ENCODE data around the gene SLC35F3.

Gene SLC35F3

DNA sequence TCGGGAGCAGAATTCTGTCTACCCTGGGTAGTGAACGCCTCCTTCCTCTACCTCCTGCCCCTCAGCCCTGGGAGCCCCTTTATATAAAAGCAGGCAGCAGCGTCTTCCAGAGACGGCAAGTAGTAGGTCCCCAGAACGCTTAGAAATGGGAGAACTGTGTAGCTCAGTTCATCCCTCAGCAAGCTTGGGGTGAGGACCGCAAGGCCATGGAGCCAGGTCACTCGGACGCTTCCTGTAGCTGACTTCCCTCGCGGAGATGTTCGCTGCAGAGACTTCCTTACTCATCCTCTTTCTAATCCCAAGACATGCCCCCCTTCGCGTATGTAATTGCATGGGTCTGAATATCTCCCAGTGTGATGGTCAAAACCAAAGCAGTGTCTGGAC lies 327.4 kb downstream of the SLC35F3 start:
- no peaks in the 10 kb centered on the region for H3K36me3 ChIP-seq (ENCODE audit: control insufficient read depth, insufficient read depth, low read length)
- WGBS, 2 experiments (ENCODE audit: insufficient coverage in 2 of 2), result 92 to 93% methylated on average over 10 to 13 of the region's 13 CpGs

DNA sequence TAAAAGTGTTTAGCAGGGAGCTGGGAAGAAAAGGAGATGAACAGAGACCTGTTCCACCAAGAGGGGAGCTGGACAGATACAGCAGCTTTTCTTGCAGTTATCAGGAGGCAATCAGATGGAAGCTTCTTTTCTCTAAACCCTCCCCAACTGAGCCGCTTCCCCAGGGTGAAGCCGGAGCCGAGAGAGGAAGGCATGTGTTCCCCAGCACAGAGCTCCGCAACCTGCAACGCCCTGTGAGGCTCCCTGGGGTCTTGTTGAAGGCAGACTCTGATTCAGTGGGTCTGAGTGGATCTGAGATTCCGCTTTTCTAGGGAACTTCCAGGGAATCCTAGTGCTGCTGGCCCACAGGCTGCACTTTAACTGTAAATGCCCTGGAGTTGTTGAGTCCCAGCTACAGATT lies 329.7 kb downstream of the SLC35F3 start:
- Histone ChIP-seq H3K36me3 (ENCODE audit: control insufficient read depth, insufficient read depth, low read length) (no peaks in the 10 kb centered on the region), H3K4me1 (ENCODE audit: control insufficient read depth, insufficient read depth, low read length, poor library complexity, severe bottlenecking) (peaks cover 3% of the 10 kb centered on the region), H3K27ac (ENCODE audit: low read depth, low read length, severe bottlenecking) (no peak overlapping the region), H3K4me3 (ENCODE audit: extremely low read depth, insufficient read depth, low read length, poor library complexity, severe bottlenecking) (no peak overlapping the region), H3K9me3 (ENCODE audit: control insufficient read depth, low read length) (no peaks in the 10 kb centered on the region)
- 61 to 64% methylated on average over 5 to 6 of the region's 6 CpGs for WGBS, 2 experiments (ENCODE audit: insufficient coverage in 2 of 2)

More for the DNA sequence above, 327.4 kb downstream of the SLC35F3 start:
- Histone ChIP-seq H3K9me3 (ENCODE audit: control insufficient read depth, low read length) (no peaks in the 10 kb centered on the region), H3K4me3 (ENCODE audit: extremely low read depth, insufficient read depth, low read length, poor library complexity, severe bottlenecking) (no peak overlapping the region), H3K27ac (ENCODE audit: low read depth, low read length, severe bottlenecking) (no peak overlapping the region), H3K4me1 (ENCODE audit: control insufficient read depth, insufficient read depth, low read length, poor library complexity, severe bottlenecking) (peaks cover 3% of the 10 kb centered on the region)

DNA sequence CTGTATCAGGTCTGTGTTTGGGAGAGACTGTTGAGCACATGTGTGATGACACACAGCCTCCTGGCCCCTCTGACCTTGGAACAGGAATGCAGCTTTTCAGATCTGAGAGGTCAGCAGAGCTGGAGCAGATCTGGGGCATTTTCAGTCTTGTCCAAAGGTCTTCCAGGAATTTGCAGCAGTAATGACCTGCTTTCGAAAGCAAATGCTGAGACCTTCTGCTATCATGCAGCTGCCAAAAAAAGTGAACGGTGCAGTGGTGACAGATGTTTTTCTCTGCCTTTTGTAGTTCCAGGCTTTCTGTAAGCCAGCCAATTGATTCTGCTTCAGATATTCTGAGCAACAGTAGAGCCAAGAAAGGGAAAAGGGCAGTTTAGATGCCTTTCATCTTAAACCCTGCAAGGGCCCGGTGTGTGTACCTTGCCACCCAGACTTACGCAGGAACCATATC lies 331.0 kb downstream of the SLC35F3 start:
- no peak overlapping the region for H3K27ac ChIP-seq (ENCODE audit: low read depth, low read length, severe bottlenecking)
- WGBS, 2 experiments (ENCODE audit: insufficient coverage in 2 of 2), result 94 to 96% methylated on average over 4 of the region's 4 CpGs
- no peaks in the 10 kb centered on the region for H3K36me3 ChIP-seq (ENCODE audit: control insufficient read depth, insufficient read depth, low read length)

DNA sequence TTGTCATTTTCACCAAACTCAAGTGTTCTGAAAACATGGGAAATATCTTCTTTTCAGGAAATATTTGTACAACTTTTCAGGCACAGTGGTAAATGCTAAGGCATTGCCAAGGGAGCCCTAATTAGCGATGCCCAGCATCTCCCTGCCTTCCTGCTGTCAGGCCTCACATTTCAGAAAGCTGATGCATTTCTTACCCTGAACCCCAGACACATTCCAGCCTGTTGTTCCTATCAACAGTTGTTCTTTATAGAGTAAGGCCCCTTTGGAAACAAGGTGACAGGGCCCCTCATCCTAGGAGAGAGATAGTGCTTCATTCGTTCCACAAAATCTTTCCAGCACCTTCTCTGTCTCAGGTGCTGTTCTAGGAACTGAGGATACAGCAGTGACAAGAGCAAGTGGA lies 332.9 kb downstream of the SLC35F3 start:
- Histone ChIP-seq H3K9me3 (ENCODE audit: control insufficient read depth, low read length) (no peaks in the 10 kb centered on the region), H3K4me3 (ENCODE audit: extremely low read depth, insufficient read depth, low read length, poor library complexity, severe bottlenecking) (no peak overlapping the region), H3K4me1 (ENCODE audit: control insufficient read depth, insufficient read depth, low read length, poor library complexity, severe bottlenecking) (no peaks in the 10 kb centered on the region), H3K36me3 (ENCODE audit: control insufficient read depth, insufficient read depth, low read length) (no peaks in the 10 kb centered on the region), H3K27ac (ENCODE audit: low read depth, low read length, severe bottlenecking) (no peak overlapping the region)
- 63 to 80% methylated on average over 1 of the region's 2 CpGs for WGBS, 2 experiments (ENCODE audit: insufficient coverage in 2 of 2)

More for the DNA sequence above, 331.0 kb downstream of the SLC35F3 start:
- no peaks in the 10 kb centered on the region for H3K9me3 ChIP-seq (ENCODE audit: control insufficient read depth, low read length)
- H3K4me1 ChIP-seq (ENCODE audit: control insufficient read depth, insufficient read depth, low read length, poor library complexity, severe bottlenecking), result peaks cover 3% of the 10 kb centered on the region
- no peak overlapping the region for H3K4me3 ChIP-seq (ENCODE audit: extremely low read depth, insufficient read depth, low read length, poor library complexity, severe bottlenecking)

- H3K36me3 ChIP-seq (ENCODE audit: control insufficient read depth, insufficient read depth, low read length), result no peaks in the 10 kb centered on the region
- WGBS, 2 experiments (ENCODE audit: insufficient coverage in 2 of 2), result no CpG with 5 or more reads among the region's 1 CpG
- H3K9me3 ChIP-seq (ENCODE audit: control insufficient read depth, low read length), result no peaks in the 10 kb centered on the region
- H3K27ac ChIP-seq (ENCODE audit: low read depth, low read length, severe bottlenecking), result no peak overlapping the region
- H3K4me1 ChIP-seq (ENCODE audit: control insufficient read depth, insufficient read depth, low read length, poor library complexity, severe bottlenecking), result no peaks in the 10 kb centered on the region
- no peak overlapping the region for H3K4me3 ChIP-seq (ENCODE audit: extremely low read depth, insufficient read depth, low read length, poor library complexity, severe bottlenecking)
Measured at GRCh38 chr1:234238060-234238459, 333.6 kb downstream of the SLC35F3 start.

GRCh38 chr1:234239515-234239914 lies 335.0 kb downstream of the SLC35F3 start:
- WGBS, 2 experiments (ENCODE audit: insufficient coverage in 2 of 2), result 100% methylated on average over 2 of the region's 2 CpGs; no CpG with 5 or more reads in 1 of the 2 experiments
- H3K4me1 ChIP-seq (ENCODE audit: control insufficient read depth, insufficient read depth, low read length, poor library complexity, severe bottlenecking), result no peaks in the 10 kb centered on the region
- H3K27ac ChIP-seq (ENCODE audit: low read depth, low read length, severe bottlenecking), result no peak overlapping the region
- H3K4me3 ChIP-seq (ENCODE audit: extremely low read depth, insufficient read depth, low read length, poor library complexity, severe bottlenecking), result no peak overlapping the region
- H3K9me3 ChIP-seq (ENCODE audit: control insufficient read depth, low read length), result no peaks in the 10 kb centered on the region
- H3K36me3 ChIP-seq (ENCODE audit: control insufficient read depth, insufficient read depth, low read length), result no peaks in the 10 kb centered on the region

- H3K36me3 ChIP-seq (ENCODE audit: control insufficient read depth, insufficient read depth, low read length), result no peaks in the 10 kb centered on the region
- no peak overlapping the region for H3K27ac ChIP-seq (ENCODE audit: low read depth, low read length, severe bottlenecking)
- WGBS, 2 experiments (ENCODE audit: insufficient coverage in 2 of 2), result 70 to 89% methylated on average over 3 to 6 of the region's 9 CpGs
- no peak overlapping the region for H3K4me3 ChIP-seq (ENCODE audit: extremely low read depth, insufficient read depth, low read length, poor library complexity, severe bottlenecking)
- H3K9me3 ChIP-seq (ENCODE audit: control insufficient read depth, low read length), result no peaks in the 10 kb centered on the region
- H3K4me1 ChIP-seq (ENCODE audit: control insufficient read depth, insufficient read depth, low read length, poor library complexity, severe bottlenecking), result no peaks in the 10 kb centered on the region
Measured at GRCh38 chr1:234239936-234240335, 335.5 kb downstream of the SLC35F3 start.

- H3K4me1 ChIP-seq (ENCODE audit: control insufficient read depth, insufficient read depth, low read length, poor library complexity, severe bottlenecking), result no peaks in the 10 kb centered on the region
- no peaks in the 10 kb centered on the region for H3K9me3 ChIP-seq (ENCODE audit: control insufficient read depth, low read length)
- no peak overlapping the region for H3K27ac ChIP-seq (ENCODE audit: low read depth, low read length, severe bottlenecking)
- no peaks in the 10 kb centered on the region for H3K36me3 ChIP-seq (ENCODE audit: control insufficient read depth, insufficient read depth, low read length)
- H3K4me3 ChIP-seq (ENCODE audit: extremely low read depth, insufficient read depth, low read length, poor library complexity, severe bottlenecking), result no peak overlapping the region
Measured at GRCh38 chr1:234240680-234241079, 336.2 kb downstream of the SLC35F3 start.

DNA sequence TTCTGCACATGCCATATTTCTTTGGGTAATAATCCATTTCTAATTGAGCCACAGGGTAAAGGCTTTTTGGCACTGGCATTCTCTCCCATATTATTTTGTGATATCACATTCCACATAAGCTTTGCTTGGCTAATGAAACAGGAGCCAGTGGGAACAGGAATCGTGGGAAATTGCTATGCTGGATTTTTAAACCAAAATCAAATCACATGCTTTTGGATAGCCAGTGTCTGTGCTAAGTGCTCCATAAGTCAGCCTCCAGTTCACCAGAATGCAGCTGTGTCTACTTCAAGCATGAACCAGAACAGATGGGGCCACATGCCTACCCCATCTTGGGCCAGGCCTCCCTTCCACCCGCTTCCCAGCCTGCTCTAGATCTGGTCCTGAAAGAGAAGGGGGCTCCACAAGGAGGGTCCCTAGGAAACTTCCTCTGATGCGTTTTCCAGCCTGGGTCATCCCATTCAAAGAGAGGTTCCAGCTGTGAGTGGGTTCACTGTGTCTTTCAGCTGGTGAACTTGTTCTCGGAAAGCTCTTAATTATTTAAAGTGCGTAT lies 337.5 kb downstream of the SLC35F3 start:
- Histone ChIP-seq H3K4me1 (ENCODE audit: control insufficient read depth, insufficient read depth, low read length, poor library complexity, severe bottlenecking) (no peaks in the 10 kb centered on the region), H3K36me3 (ENCODE audit: control insufficient read depth, insufficient read depth, low read length) (no peaks in the 10 kb centered on the region), H3K4me3 (ENCODE audit: extremely low read depth, insufficient read depth, low read length, poor library complexity, severe bottlenecking) (no peak overlapping the region), H3K27ac (ENCODE audit: low read depth, low read length, severe bottlenecking) (no peak overlapping the region), H3K9me3 (ENCODE audit: control insufficient read depth, low read length) (no peaks in the 10 kb centered on the region)
- WGBS, 2 experiments (ENCODE audit: insufficient coverage in 2 of 2), result 92% methylated on average over 4 to 5 of the region's 5 CpGs

DNA sequence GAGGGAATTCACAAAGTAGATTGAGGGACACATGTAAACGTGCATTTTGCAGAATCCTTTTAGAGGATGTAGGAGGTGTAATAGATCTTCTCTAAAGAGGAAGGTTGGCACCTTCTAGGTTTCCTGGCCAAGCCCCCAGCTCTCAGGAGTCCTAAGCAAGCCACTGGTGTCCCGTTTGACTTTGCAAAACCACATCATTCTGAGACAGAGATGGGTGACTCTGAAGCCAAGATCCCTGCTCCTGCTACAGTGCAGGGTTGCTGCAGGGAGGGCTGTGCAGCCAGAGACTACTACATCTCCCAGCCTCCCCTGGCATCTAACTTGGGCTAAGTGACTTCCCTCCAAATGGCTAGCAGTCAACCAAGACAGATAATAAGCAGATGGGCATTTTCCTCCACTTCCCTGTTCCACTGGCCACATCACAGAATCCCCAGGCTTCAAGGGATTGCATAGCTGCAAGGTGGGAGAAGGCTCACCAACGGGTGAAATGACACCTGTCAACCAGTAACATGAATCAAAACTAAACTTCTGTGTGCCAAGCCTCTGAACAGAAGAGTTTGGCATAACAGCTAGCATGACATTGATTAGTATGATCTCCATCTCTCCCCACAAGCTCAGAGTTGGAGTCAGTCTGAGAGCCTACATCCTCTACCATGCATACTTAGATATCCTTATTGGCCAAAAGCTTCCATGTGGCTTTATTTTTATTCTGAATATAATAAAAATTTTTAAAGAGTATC lies 339.2 kb downstream of the SLC35F3 start:
- WGBS, 2 experiments (ENCODE audit: insufficient coverage in 2 of 2), result 77 to 83% methylated on average over 3 of the region's 3 CpGs
- Histone ChIP-seq H3K27ac (ENCODE audit: low read depth, low read length, severe bottlenecking) (no peak overlapping the region), H3K36me3 (ENCODE audit: control insufficient read depth, insufficient read depth, low read length) (no peaks in the 10 kb centered on the region), H3K4me1 (ENCODE audit: control insufficient read depth, insufficient read depth, low read length, poor library complexity, severe bottlenecking) (no peaks in the 10 kb centered on the region), H3K9me3 (ENCODE audit: control insufficient read depth, low read length) (no peaks in the 10 kb centered on the region), H3K4me3 (ENCODE audit: extremely low read depth, insufficient read depth, low read length, poor library complexity, severe bottlenecking) (no peak overlapping the region)

DNA sequence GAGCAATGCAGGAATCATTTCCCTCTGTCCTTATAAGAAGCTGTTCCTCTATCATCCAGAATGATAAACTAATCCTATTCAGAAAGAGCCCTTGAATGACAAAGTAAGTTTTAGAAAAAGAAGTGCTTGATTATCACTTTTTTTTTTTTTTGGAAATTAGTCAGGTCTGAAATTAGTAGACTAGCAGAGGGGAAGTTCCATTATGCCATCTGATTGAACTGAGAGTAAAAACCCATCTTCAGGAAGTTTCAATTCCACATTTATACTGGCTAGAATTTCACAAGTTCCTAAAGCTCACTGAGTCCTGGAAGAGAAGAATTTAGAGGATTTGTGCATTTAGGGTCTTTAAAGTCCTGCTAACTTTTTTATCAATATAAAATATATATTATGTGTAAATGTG lies 340.0 kb downstream of the SLC35F3 start:
- Histone ChIP-seq H3K27ac (ENCODE audit: low read depth, low read length, severe bottlenecking) (no peak overlapping the region), H3K4me1 (ENCODE audit: control insufficient read depth, insufficient read depth, low read length, poor library complexity, severe bottlenecking) (no peaks in the 10 kb centered on the region), H3K36me3 (ENCODE audit: control insufficient read depth, insufficient read depth, low read length) (no peaks in the 10 kb centered on the region), H3K9me3 (ENCODE audit: control insufficient read depth, low read length) (no peaks in the 10 kb centered on the region), H3K4me3 (ENCODE audit: extremely low read depth, insufficient read depth, low read length, poor library complexity, severe bottlenecking) (no peak overlapping the region)

Data from mesodermal cell (in vitro differentiated cells).